GM23248 (cell line): ENCODE data around the gene STKLD1. TPM values are rescaled to one million over a fixed set of nuclear protein-coding genes. Genes with fewer than 3 reads are reported as not detected.
"Not testable (repeated sequence)": the region's sequence is repeated elsewhere in the genome, so short reads cannot be mapped to it uniquely, and the experiment has no call there.

Experiments
- DNase-seq: peaks from one replicate; pipeline ENCODE4 v3.0.0-alpha.2; 2015
- H2AFZ ChIP-seq: fragments of 200-600 bp; sonication (generic); 2 replicates; pipeline ENCODE4 v1.6.1; 2016; ENCODE audit warnings: antibody characterized with exemption
- H3F3A ChIP-seq: fragments of 200-600 bp; sonication (generic); 2 replicates; pipeline ENCODE4 v1.6.1; 2016; ENCODE audit warnings: mild to moderate bottlenecking, antibody characterized with exemption, mixed run types; ENCODE audit not compliant: insufficient read depth
- H3K27ac ChIP-seq: fragments of 200-600 bp; sonication (generic); 2 replicates; pipeline ENCODE4 v1.5.1; 2016; ENCODE audit warnings: mild to moderate bottlenecking
- H3K27me3 ChIP-seq: fragments of 200-600 bp; sonication (generic); replicated peaks from 2 replicates; pipeline ENCODE4 v1.6.1; 2016; ENCODE audit warnings: mild to moderate bottlenecking; ENCODE audit not compliant: insufficient read depth
- H3K36me3 ChIP-seq: fragments of 200-600 bp; sonication (generic); 2 replicates; pipeline ENCODE4 v1.6.1; 2016; ENCODE audit warnings: low read depth, mild to moderate bottlenecking
- H3K4me1 ChIP-seq: fragments of 200-600 bp; sonication (generic); 2 replicates; pipeline ENCODE4 v1.6.1; 2016; ENCODE audit warnings: mild to moderate bottlenecking; ENCODE audit not compliant: insufficient read depth
- H3K4me2 ChIP-seq: fragments of 200-600 bp; sonication (generic); one replicate; pipeline ENCODE4 v1.6.1; 2016; ENCODE audit warnings: mild to moderate bottlenecking; ENCODE audit not compliant: unreplicated experiment
- H3K4me3 ChIP-seq: fragments of 200-600 bp; sonication (generic); 2 replicates; pipeline ENCODE4 v1.5.1; 2016; ENCODE audit warnings: mild to moderate bottlenecking
- H3K79me2 ChIP-seq: fragments of 200-600 bp; sonication (generic); 2 replicates; pipeline ENCODE4 v1.6.1; 2016; ENCODE audit warnings: mild to moderate bottlenecking; ENCODE audit not compliant: insufficient read depth
- H3K9ac ChIP-seq: fragments of 200-600 bp; sonication (generic); 2 replicates; pipeline ENCODE4 v1.6.1; 2016; ENCODE audit warnings: mild to moderate bottlenecking
- H3K9me2 ChIP-seq: fragments of 200-600 bp; sonication (generic); 2 replicates; pipeline ENCODE4 v1.6.1; 2016; ENCODE audit warnings: mixed run types, mild to moderate bottlenecking, moderate library complexity; ENCODE audit not compliant: insufficient read depth
- H3K9me3 ChIP-seq: fragments of 200-600 bp; sonication (generic); one replicate; pipeline ENCODE4 v1.6.1; 2017; ENCODE audit warnings: low read depth
- H4K20me1 ChIP-seq: fragments of 200-600 bp; sonication (generic); 2 replicates; pipeline ENCODE4 v1.6.0; 2016; ENCODE audit not compliant: insufficient read depth
- EZH2 ChIP-seq: fragments of 200-600 bp; sonication (generic); IDR thresholded peaks from 2 replicates; pipeline ENCODE4 v1.6.1; 2018; ENCODE audit warnings: antibody characterized with exemption, mild to moderate bottlenecking; ENCODE audit not compliant: insufficient read depth, poor library complexity, severe bottlenecking
- EZH2phosphoT487 ChIP-seq: fragments of 200-600 bp; sonication (generic); IDR thresholded peaks from 2 replicates; pipeline ENCODE4 v1.6.1; 2018; ENCODE audit warnings: antibody characterized with exemption, moderate library complexity, mild to moderate bottlenecking, low read depth; ENCODE audit not compliant: insufficient read depth
- WGBS, 2 experiments: methylation state at CpG; one replicate each; pipeline ENCODE4 v1.1.6; 2015 to 2017; ENCODE audit warnings: low lambda C conversion rate in 2 of 2, low coverage in 1 of 2; ENCODE audit errors: missing lambda C conversion rate in 2 of 2; 5-methylcytosine and 5-hydroxymethylcytosine counted together
- in situ Hi-C: fragments of 300-500 bp; cut with MboI; formaldehyde crosslinking; loops from 2 replicates; pipeline ENCODE4 v1.15.0; 2020
- polyA plus RNA-seq: library from polyadenylated mRNA; unstranded; fragments of >200 nt; fragmentation: Nextera tagmentation; extraction: Ambion mirVana; gene quantifications from 2 replicates; pipeline ENCODE4 v1.2.1, GENCODE V29; 2016
- total RNA-seq: library from RNA; depleted of rRNA; stranded (reverse); fragments of >200 nt; shearing (Covaris generic); gene quantifications from 2 replicates; pipeline ENCODE4 v1.2.3, GENCODE V29; 2014

STKLD1 gene
- total and polyA plus RNA-seq, 2 experiments from 2014 or later, result 0.32 to 0.38 TPM

DNA sequence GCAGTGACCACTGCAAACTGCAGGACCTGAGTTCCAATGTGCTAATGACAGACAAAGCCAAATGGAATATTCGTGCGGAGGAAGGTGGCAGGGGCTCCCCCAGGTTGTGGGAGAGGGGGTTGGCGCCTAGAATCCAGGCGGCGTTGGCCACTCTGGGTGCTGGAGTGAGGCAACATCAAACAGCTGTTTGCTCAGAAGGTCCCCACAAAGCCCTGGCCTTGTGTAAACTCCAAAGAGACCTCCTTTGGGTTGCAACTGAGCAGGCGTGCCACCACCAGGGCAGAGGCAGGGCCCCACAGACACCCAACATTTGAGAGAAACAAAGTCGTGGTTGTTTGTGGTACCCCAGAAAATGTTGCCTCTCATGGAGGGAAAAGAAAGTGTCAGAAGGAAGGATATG, 14.5 kb downstream of the STKLD1 start:
- Histone ChIP-seq H3K27me3 (peaks cover 6% of the 10 kb centered on the region; the same call in 1 of the 2 replicates), H3K4me2 (no peak overlapping the region), H3K9me2 (no peaks in the 10 kb centered on the region), H3K9ac (no peak overlapping the region), H3K4me1 (no peaks in the 10 kb centered on the region), H2AFZ (no peak overlapping the region), H3K27ac (no peak overlapping the region), H3K79me2 (no peaks in the 10 kb centered on the region), H3K4me3 (no peak overlapping the region), H3F3A (no peaks in the 10 kb centered on the region), H4K20me1 (no peaks in the 10 kb centered on the region), H3K9me3 (no peaks in the 10 kb centered on the region), H3K36me3 (no peaks in the 10 kb centered on the region)
- WGBS, 2 experiments, result 58 to 67% methylated on average over 7 of the region's 7 CpGs
- in situ Hi-C loops, result no loop called here
- TF ChIP-seq EZH2 (no peak), EZH2phosphoT487 (no peak)
- DNase-seq, result no peak

DNA sequence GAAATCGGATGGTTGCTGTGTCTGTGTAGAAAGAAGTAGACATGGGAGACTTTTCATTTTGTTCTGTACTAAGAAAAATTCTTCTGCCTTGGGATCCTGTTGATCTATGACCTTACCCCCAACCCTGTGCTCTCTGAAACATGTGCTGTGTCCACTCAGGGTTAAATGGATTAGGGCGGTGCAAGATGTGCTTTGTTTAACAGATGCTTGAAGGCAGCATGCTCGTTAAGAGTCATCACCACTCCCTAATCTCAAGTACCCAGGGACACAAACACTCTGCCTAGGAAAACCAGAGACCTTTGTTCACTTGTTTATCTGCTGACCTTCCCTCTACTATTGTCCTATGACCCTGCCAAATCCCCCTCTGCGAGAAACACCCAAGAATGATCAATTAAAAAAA, 15.3 kb downstream of the STKLD1 start:
- WGBS, 2 experiments, result 27 to 48% methylated on average over 2 to 3 of the region's 4 CpGs
- in situ Hi-C loops, DNase-seq: not testable (repeated sequence)

DNA sequence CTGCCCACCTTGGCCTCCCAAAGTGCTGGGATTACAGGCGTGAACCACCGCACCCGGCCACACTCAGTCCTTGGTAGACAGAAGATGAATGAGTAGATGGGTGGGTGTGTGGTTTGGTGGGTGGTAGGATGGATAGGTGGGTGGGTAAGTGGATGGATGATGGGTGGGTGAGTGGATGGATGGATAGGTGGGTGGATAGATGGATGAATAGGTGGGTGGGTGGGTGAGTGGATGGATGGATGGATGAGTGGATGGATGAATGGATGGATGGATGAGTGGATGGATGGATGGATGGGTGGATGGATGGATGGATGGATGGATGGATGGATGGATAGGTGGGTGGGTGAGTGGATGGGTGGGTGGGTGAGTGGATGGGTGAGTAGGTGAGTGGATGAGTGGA, 16.1 kb downstream of the STKLD1 start:
- 80 to 84% methylated on average over 3 of the region's 3 CpGs for WGBS, 2 experiments
- H3F3A ChIP-seq, H3K27ac ChIP-seq, H3K4me1 ChIP-seq, H3K79me2 ChIP-seq, in situ Hi-C loops, H3K36me3 ChIP-seq, H3K4me3 ChIP-seq, DNase-seq, H3K27me3 ChIP-seq, H4K20me1 ChIP-seq, H3K4me2 ChIP-seq, H2AFZ ChIP-seq, H3K9ac ChIP-seq, H3K9me2 ChIP-seq, H3K9me3 ChIP-seq: not testable (repeated sequence)

More for the DNA sequence above, 15.3 kb downstream of the STKLD1 start:
- H4K20me1 ChIP-seq, H3K4me1 ChIP-seq, H3K9me2 ChIP-seq, H3K27me3 ChIP-seq, H3K9ac ChIP-seq, H2AFZ ChIP-seq, H3F3A ChIP-seq, H3K27ac ChIP-seq, H3K36me3 ChIP-seq, H3K4me2 ChIP-seq, H3K9me3 ChIP-seq, H3K79me2 ChIP-seq, H3K4me3 ChIP-seq: not testable (repeated sequence)

DNA sequence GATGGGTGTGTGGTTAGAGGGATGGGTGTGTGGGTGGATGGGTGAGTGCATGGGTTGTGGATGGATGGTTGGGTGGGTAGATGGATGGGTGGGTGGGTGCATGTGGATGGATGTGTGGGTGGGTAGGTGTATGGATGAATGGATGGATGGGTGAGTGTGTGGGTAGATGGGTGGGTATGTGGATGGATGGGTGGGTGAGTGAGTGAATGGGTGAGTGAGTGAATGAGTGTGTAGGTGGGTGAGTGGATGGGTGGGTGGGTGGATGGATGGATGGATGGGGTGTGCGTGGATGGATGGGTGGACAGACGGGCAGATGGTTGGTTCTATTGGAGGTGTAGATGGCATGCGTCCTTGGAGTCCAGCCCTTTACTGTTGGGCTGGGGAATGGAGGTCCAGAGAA, 17.2 kb downstream of the STKLD1 start:
- Histone ChIP-seq H3K4me3 (no peak overlapping the region), H3K79me2 (no peaks in the 10 kb centered on the region), H4K20me1 (no peaks in the 10 kb centered on the region), H3K27ac (no peak overlapping the region), H3K36me3 (no peaks in the 10 kb centered on the region), H3K27me3 (peaks cover 6% of the 10 kb centered on the region), H3F3A (no peaks in the 10 kb centered on the region), H3K9me3 (no peaks in the 10 kb centered on the region), H2AFZ (no peak overlapping the region), H3K4me1 (no peaks in the 10 kb centered on the region), H3K4me2 (no peak overlapping the region), H3K9ac (no peak overlapping the region), H3K9me2 (no peaks in the 10 kb centered on the region)
- WGBS, 2 experiments, result 70 to 90% methylated on average over 2 to 3 of the region's 3 CpGs
- in situ Hi-C loops, result no loop called here
- TF ChIP-seq EZH2, result no peak
- TF ChIP-seq EZH2phosphoT487, result no peak
- DNase-seq, result no peak

DNA sequence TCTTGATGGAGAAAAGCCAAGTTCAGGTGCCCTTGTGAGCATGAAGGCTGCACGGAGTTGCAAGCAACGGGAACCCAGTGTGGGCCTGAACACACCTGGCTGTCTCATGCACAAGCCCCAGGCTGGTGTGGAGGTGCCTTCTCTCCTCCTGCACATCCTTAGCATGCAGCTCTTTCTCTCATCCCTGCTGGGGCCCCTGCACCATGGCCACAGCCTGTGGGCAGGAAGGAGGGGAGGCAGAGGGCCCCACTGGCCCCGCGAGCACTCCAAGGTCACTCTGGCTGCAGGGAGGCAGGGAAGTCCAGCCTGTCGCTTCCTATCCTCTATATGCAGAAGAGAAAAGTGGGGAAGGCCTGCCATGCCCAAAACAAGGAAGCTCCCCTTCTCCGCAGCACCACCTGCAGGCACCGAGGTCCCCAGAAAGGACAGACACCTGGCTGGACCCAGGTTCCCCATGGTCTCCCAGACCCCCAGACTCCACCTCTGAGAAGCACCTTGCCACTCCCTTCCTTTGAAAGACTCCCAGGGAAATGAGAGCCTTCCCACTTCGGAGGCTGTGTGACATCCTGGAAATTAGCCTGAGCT, 18.6 kb downstream of the STKLD1 start:
- no peak for TF ChIP-seq EZH2phosphoT487
- TF ChIP-seq EZH2, result no peak
- Histone ChIP-seq H2AFZ (no peak overlapping the region), H3K4me1 (no peaks in the 10 kb centered on the region), H3F3A (no peaks in the 10 kb centered on the region), H3K4me3 (no peak overlapping the region), H3K9ac (no peak overlapping the region), H3K27me3 (peaks cover 6% of the 10 kb centered on the region), H3K79me2 (no peaks in the 10 kb centered on the region), H3K36me3 (no peaks in the 10 kb centered on the region), H3K4me2 (no peak overlapping the region), H3K9me2 (no peaks in the 10 kb centered on the region), H3K27ac (no peak overlapping the region), H4K20me1 (no peaks in the 10 kb centered on the region), H3K9me3 (no peaks in the 10 kb centered on the region)
- WGBS, 2 experiments, result 44 to 48% methylated on average over 8 of the region's 8 CpGs
- in situ Hi-C loops, result no loop called here
- no peak for DNase-seq
